Neural cell (in vitro differentiated cells): ENCODE measurements around the gene RASGEF1B.

Experiments
- CTCF ChIP-seq: fragments of 450-650 bp; IDR thresholded peaks from 2 replicates; pipeline ENCODE4 v1.5.1; 2014; ENCODE audit warnings: antibody characterized with exemption, mild to moderate bottlenecking, moderate library complexity; ENCODE audit not compliant: poor library complexity, severe bottlenecking
- EP300 ChIP-seq: fragments of 450-650 bp; conservative IDR thresholded peaks from 2 replicates; pipeline ENCODE4 v1.6.1; 2014; ENCODE audit warnings: antibody characterized with exemption, mild to moderate bottlenecking, moderate library complexity; ENCODE audit not compliant: poor library complexity, severe bottlenecking
- EZH2 ChIP-seq: fragments of 200-600, 300-800 bp; shearing (Covaris generic), sonication (generic); IDR thresholded peaks from 2 replicates; pipeline ENCODE4 v1.6.1; 2014; ENCODE audit warnings: antibody characterized with exemption, low read length, borderline replicate concordance, mild to moderate bottlenecking; ENCODE audit not compliant: insufficient read depth, poor library complexity, severe bottlenecking
- MXI1 ChIP-seq: fragments of 450-650 bp; conservative IDR thresholded peaks from 2 replicates; pipeline ENCODE4 v1.6.1; 2014; ENCODE audit warnings: antibody characterized with exemption, mild to moderate bottlenecking; ENCODE audit not compliant: poor library complexity, severe bottlenecking
- POLR2AphosphoS5 ChIP-seq: IDR thresholded peaks from 2 replicates; pipeline ENCODE4 v1.6.1; 2012
- RAD21 ChIP-seq: fragments of 450-650 bp; conservative IDR thresholded peaks from 2 replicates; pipeline ENCODE4 v1.6.1; 2014; ENCODE audit warnings: antibody characterized with exemption, mild to moderate bottlenecking, moderate library complexity
- REST ChIP-seq: IDR thresholded peaks from 2 replicates; pipeline ENCODE4 v1.6.1; 2012; ENCODE audit warnings: borderline replicate concordance
- SMC3 ChIP-seq: fragments of 450-650 bp; conservative IDR thresholded peaks from 2 replicates; pipeline ENCODE4 v1.6.1; 2014; ENCODE audit warnings: antibody characterized with exemption, mild to moderate bottlenecking, moderate library complexity; ENCODE audit not compliant: poor library complexity
- TAF1 ChIP-seq: IDR thresholded peaks from 2 replicates; pipeline ENCODE4 v1.6.1; 2012; ENCODE audit warnings: low read depth

GRCh38 chr4:81505726-81506125 is 34.0 kb upstream of the RASGEF1B start:
- TF ChIP-seq CTCF = no peak
- no peak for TF ChIP-seq RAD21
- no peak for TF ChIP-seq EZH2
- no peak for TF ChIP-seq EP300
- no peak for TF ChIP-seq REST
- TF ChIP-seq POLR2AphosphoS5 = no peak
- TF ChIP-seq TAF1 = no peak
- TF ChIP-seq SMC3 = no peak
- no peak for TF ChIP-seq MXI1
